AG09319 (cell line): ENCODE data around the gene NFASC.

Source experiments
- DNase-seq: peaks from one replicate; pipeline ENCODE4 v3.0.0-alpha.2; 2010; ENCODE audit warnings: low read depth; ENCODE audit errors: extremely low read depth
- TF ChIP-seq, protein P1 (sequence below): IDR thresholded peaks from 2 replicates; pipeline ENCODE4 v1.5.1; 2011; ENCODE audit warnings: low read depth, mild to moderate bottlenecking, inconsistent platforms, low read length, moderate library complexity

NFASC gene

GRCh38 chr1:205058853-205059252 is 188.2 kb downstream of the NFASC start:
- TF ChIP-seq, protein P1, sequence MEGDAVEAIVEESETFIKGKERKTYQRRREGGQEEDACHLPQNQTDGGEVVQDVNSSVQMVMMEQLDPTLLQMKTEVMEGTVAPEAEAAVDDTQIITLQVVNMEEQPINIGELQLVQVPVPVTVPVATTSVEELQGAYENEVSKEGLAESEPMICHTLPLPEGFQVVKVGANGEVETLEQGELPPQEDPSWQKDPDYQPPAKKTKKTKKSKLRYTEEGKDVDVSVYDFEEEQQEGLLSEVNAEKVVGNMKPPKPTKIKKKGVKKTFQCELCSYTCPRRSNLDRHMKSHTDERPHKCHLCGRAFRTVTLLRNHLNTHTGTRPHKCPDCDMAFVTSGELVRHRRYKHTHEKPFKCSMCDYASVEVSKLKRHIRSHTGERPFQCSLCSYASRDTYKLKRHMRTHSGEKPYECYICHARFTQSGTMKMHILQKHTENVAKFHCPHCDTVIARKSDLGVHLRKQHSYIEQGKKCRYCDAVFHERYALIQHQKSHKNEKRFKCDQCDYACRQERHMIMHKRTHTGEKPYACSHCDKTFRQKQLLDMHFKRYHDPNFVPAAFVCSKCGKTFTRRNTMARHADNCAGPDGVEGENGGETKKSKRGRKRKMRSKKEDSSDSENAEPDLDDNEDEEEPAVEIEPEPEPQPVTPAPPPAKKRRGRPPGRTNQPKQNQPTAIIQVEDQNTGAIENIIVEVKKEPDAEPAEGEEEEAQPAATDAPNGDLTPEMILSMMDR = no peak
- no peak for DNase-seq

- TF ChIP-seq, protein P1 = no peak
- no peak for DNase-seq
Measured at GRCh38 chr1:205059660-205060059, 189.0 kb downstream of the NFASC start.

DNA sequence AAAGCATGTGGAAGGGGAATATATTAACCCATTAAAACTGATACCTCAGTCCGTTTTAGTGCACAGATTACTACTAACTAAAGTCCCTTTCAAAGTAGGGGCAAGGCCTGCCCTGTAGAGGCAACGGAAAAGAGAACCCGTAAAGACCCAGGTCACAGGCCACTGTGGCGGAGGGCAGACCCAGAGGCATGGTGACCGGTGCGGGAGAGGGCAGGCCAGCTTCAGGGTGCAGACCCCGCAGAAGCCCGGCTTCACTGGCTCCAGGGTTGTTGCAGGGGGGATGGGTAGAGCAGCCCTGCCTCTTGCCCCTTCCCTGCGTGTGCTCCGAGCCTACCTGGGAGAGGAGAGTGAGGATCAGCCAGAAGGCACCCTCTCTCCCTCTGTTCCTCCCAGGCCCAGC is 190.1 kb downstream of the NFASC start:
- TF ChIP-seq, protein P1 = no peak
- DNase-seq = no peak

GRCh38 chr1:205061227-205061626 is 190.6 kb downstream of the NFASC start:
- no peak for DNase-seq
- TF ChIP-seq, protein P1 = no peak

- TF ChIP-seq, protein P1 = peak; percentile 95
Measured at GRCh38 chr1:205061665-205062069, 191.0 kb downstream of the NFASC start.

DNA sequence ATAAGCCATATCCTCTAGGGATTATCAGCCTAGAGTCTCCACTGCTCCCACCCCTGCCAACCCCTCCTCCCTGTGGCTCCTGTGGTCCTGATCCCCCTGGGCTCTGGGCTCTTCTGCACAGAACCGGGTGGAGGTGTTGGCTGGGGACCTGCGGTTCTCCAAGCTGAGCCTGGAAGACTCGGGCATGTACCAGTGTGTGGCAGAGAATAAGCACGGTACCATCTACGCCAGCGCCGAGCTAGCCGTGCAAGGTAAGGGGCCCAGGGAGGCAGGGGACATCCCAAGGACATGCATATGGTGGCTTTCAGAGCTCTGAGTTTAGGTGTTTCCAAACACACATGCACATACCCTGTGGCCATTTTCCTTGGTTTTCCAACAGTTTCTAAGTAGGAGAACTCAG is 191.7 kb downstream of the NFASC start:
- DNase-seq = no peak
- TF ChIP-seq, protein P1 = no peak

More at GRCh38 chr1:205061665-205062069, 191.0 kb downstream of the NFASC start:
- peak; percentile 18 for DNase-seq

GRCh38 chr1:205062895-205063294 is 192.2 kb downstream of the NFASC start:
- TF ChIP-seq, protein P1 = no peak
- DNase-seq = no peak
